ENCODE measurements around the gene SLC1A3. TPM values are rescaled to one million over a fixed set of nuclear protein-coding genes. Genes with fewer than 3 reads are reported as not detected.

Gene SLC1A3
- total and polyA plus RNA-seq, 8 donors = 0.76 to 29.7 (median 3.1) TPM

GRCh38 chr5:36637516-36637915, 31.1 kb downstream of the SLC1A3 start:
- intact Hi-C loops (cut with DNase I; ENCODE audit: low total_unique reads) = no loop called here

GRCh38 chr5:36638056-36638455, 31.6 kb downstream of the SLC1A3 start:
- intact Hi-C loops (cut with DNase I; ENCODE audit: low total_unique reads) = no loop called here
- TF ChIP-seq POLR2A (IDR thresholded peaks at IDR 0.05) = no peak
- TF ChIP-seq POLR2AphosphoS5 (IDR thresholded peaks at IDR 0.05) = no peak
- TF ChIP-seq, protein P1, sequence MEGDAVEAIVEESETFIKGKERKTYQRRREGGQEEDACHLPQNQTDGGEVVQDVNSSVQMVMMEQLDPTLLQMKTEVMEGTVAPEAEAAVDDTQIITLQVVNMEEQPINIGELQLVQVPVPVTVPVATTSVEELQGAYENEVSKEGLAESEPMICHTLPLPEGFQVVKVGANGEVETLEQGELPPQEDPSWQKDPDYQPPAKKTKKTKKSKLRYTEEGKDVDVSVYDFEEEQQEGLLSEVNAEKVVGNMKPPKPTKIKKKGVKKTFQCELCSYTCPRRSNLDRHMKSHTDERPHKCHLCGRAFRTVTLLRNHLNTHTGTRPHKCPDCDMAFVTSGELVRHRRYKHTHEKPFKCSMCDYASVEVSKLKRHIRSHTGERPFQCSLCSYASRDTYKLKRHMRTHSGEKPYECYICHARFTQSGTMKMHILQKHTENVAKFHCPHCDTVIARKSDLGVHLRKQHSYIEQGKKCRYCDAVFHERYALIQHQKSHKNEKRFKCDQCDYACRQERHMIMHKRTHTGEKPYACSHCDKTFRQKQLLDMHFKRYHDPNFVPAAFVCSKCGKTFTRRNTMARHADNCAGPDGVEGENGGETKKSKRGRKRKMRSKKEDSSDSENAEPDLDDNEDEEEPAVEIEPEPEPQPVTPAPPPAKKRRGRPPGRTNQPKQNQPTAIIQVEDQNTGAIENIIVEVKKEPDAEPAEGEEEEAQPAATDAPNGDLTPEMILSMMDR (IDR thresholded peaks at IDR 0.05) = no peak
- TF ChIP-seq EP300 (IDR thresholded peaks at IDR 0.05) = no peak
- no peak overlapping the region for H3K4me3 ChIP-seq
- no peaks in the 10 kb centered on the region for H3K9me3 ChIP-seq
- peaks cover 0 to 4% (median 0%) of the 10 kb centered on the region in 3 donors for H3K27me3 ChIP-seq
- 34 to 51% (median 39%) methylated on average over 4 of the region's 4 CpGs for WGBS, 5 donors
- DNase-seq = no peak
- no peak overlapping the region for H3K27ac ChIP-seq
- no peaks in the 10 kb centered on the region for H3K36me3 ChIP-seq
- H3K4me1 ChIP-seq = no peaks in the 10 kb centered on the region

More at GRCh38 chr5:36637516-36637915, 31.1 kb downstream of the SLC1A3 start:
- TF ChIP-seq POLR2AphosphoS5 (IDR thresholded peaks at IDR 0.05) (no peak), EP300 (IDR thresholded peaks at IDR 0.05) (no peak), POLR2A (IDR thresholded peaks at IDR 0.05) (no peak)
- TF ChIP-seq, protein P1 (IDR thresholded peaks at IDR 0.05) = no peak
- Histone ChIP-seq H3K4me3 (no peak overlapping the region), H3K27ac (no peak overlapping the region), H3K36me3 (no peaks in the 10 kb centered on the region), H3K27me3 (peaks cover 0 to 4% (median 0%) of the 10 kb centered on the region in 3 donors), H3K9me3 (no peaks in the 10 kb centered on the region), H3K4me1 (no peaks in the 10 kb centered on the region)
- no peak for DNase-seq
- 83 to 97% (median 88%) methylated on average over 1 of the region's 1 CpG for WGBS, 5 donors

GRCh38 chr5:36640949-36641348, 34.5 kb downstream of the SLC1A3 start:
- intact Hi-C loops (cut with DNase I; ENCODE audit: low total_unique reads) = no loop called here
- H3K27ac ChIP-seq = no peak overlapping the region
- no peaks in the 10 kb centered on the region for H3K4me1 ChIP-seq
- no peak overlapping the region for H3K4me3 ChIP-seq
- TF ChIP-seq POLR2A (IDR thresholded peaks at IDR 0.05) (no peak), POLR2AphosphoS5 (IDR thresholded peaks at IDR 0.05) (no peak), EP300 (IDR thresholded peaks at IDR 0.05) (no peak)
- TF ChIP-seq, protein P1 (IDR thresholded peaks at IDR 0.05) = no peak
- no peaks in the 10 kb centered on the region for H3K9me3 ChIP-seq
- DNase-seq = no peak
- H3K27me3 ChIP-seq = peaks cover 0 to 4% (median 0%) of the 10 kb centered on the region in 3 donors
- WGBS, 5 donors = 61 to 75% (median 74%) methylated on average over 1 of the region's 1 CpG
- H3K36me3 ChIP-seq = no peaks in the 10 kb centered on the region

DNA sequence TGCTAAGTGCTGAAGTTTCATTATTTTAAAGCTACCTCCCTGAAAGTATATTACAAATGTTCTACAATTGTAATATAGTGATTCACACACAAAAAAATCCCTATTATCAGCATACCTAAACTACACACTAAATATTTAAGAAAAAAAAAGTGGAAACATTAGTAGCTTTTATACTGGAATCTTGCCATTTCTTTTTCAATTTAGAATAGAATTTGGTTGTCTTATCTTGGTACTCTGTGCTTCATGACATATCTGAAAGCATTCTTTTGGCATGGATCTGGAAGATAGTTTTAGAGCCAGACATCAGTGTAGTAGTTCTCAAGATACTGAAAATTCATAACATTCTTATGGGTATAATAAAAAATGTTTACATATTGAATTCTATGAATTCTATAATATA, 35.0 kb downstream of the SLC1A3 start:
- Histone ChIP-seq H3K4me3 (no peak overlapping the region), H3K27me3 (peaks cover 0 to 4% (median 0%) of the 10 kb centered on the region in 3 donors), H3K27ac (no peak overlapping the region), H3K4me1 (no peaks in the 10 kb centered on the region), H3K36me3 (no peaks in the 10 kb centered on the region), H3K9me3 (no peaks in the 10 kb centered on the region)
- TF ChIP-seq, protein P1 (IDR thresholded peaks at IDR 0.05) = no peak
- no peak for TF ChIP-seq POLR2AphosphoS5 (IDR thresholded peaks at IDR 0.05)
- no peak for TF ChIP-seq POLR2A (IDR thresholded peaks at IDR 0.05)
- TF ChIP-seq EP300 (IDR thresholded peaks at IDR 0.05) = no peak
- DNase-seq = no peak
- intact Hi-C loops (cut with DNase I; ENCODE audit: low total_unique reads) = no loop called here

Measured in stomach (tissue), 9 donors.